RWPE1 (cell line): Measurements from ENCODE around the gene SDSL.

ENCODE experiments used
- CTCF ChIA-PET: fragments of 350-600 bp; sonication (Branson Sonifier 250); formaldehyde crosslinking; extraction: SDS; loops from one replicate; lab custom pipeline; 2021; lab: Yijun Ruan, JAX
- POLR2A ChIA-PET: fragments of 400-600 bp; formaldehyde crosslinking; extraction: SDS; loops from one replicate; lab custom pipeline; 2020; ENCODE audit warnings: antibody characterized with exemption; ENCODE audit not compliant: low non-redundant PET; lab: Yijun Ruan, JAX
- DNase-seq: peaks from one replicate; pipeline ENCODE4 v3.0.0; 2012; ENCODE audit warnings: low spot score
- H3K27ac ChIP-seq: fragments of 450-650 bp; 2 replicates; pipeline ENCODE4 v1.5.1; 2017
- TF ChIP-seq, protein P1 (sequence below): fragments of 450-650 bp; conservative IDR thresholded peaks from 2 replicates; pipeline ENCODE4 v1.5.1; 2017; ENCODE audit warnings: low read depth, mild to moderate bottlenecking

The SDSL gene

DNA sequence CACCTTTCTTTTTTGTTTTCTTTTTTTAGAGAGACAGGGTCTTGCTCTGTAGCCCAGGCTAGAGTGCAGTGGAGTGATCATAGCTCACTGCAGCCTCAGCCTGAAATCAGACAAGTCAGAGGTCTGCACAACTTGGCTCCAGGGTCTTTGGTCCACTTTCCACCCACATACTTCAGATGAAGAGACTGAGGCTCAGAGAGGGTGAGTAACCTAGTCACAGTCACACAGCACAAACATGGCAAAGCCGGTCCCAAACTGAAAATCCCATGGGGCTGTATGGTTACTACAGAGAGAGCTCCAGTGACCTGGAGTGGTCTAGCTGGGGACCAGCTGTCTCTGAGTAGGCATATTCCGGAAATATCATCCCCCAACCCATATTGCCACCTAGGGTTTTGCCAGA is 30.3 kb downstream of the SDSL start:
- CTCF ChIA-PET: interaction anchor here (0.6 to 0.7 kb wide), 2 partner anchors 70 to 360 kb away, joined by 3 to 8 read pairs; no protein-coding TSS in a partner anchor
- no peak for DNase-seq
- TF ChIP-seq, protein P1, sequence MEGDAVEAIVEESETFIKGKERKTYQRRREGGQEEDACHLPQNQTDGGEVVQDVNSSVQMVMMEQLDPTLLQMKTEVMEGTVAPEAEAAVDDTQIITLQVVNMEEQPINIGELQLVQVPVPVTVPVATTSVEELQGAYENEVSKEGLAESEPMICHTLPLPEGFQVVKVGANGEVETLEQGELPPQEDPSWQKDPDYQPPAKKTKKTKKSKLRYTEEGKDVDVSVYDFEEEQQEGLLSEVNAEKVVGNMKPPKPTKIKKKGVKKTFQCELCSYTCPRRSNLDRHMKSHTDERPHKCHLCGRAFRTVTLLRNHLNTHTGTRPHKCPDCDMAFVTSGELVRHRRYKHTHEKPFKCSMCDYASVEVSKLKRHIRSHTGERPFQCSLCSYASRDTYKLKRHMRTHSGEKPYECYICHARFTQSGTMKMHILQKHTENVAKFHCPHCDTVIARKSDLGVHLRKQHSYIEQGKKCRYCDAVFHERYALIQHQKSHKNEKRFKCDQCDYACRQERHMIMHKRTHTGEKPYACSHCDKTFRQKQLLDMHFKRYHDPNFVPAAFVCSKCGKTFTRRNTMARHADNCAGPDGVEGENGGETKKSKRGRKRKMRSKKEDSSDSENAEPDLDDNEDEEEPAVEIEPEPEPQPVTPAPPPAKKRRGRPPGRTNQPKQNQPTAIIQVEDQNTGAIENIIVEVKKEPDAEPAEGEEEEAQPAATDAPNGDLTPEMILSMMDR: no peak
- POLR2A ChIA-PET: no interaction called here
- H3K27ac ChIP-seq: no peak overlapping the region

- no peak overlapping the region for H3K27ac ChIP-seq
- POLR2A ChIA-PET: interaction anchor here (0.6 kb wide), 1 partner anchor 287 kb away, joined by 5 read pairs; no protein-coding TSS in a partner anchor
- TF ChIP-seq, protein P1: no peak
- DNase-seq: no peak
- CTCF ChIA-PET: interaction anchor here (0.6 to 1.4 kb wide), 3 partner anchors 9 to 488 kb away, joined by 3 to 5 read pairs (median 4); no protein-coding TSS in a partner anchor
These were observed 31.1 kb downstream of the SDSL start for GRCh38 chr12:113453330-113453729.

DNA sequence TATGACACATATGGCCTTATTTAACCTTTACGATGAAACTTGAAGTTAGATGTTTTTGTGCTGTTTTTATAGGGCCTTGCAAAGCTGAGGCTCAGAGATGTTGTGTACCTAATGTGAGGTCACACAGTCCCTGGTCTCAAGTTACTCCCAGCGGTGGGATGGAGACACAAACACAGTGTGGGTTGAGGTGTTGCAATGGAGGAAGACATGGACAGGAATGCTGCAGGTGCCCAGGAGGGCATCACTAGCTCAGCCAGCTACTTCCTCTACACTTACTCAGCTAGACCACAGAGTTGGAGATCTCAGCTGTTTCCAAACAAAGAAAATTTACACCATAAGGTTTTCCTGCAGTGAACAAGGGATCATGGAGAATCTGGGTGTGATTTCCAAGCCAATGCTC is 34.0 kb downstream of the SDSL start:
- ChIA-PET CTCF (no interaction called here), POLR2A (interaction anchor here (0.6 kb wide), 1 partner anchor 34 kb away, joined by 4 read pairs; the partner anchor contains the start of gene SDSL)
- DNase-seq: no peak
- H3K27ac ChIP-seq: no peak overlapping the region
- TF ChIP-seq, protein P1: no peak

GRCh38 chr12:113456761-113457160 is 34.6 kb downstream of the SDSL start:
- ChIA-PET POLR2A (interaction anchor here (0.6 kb wide), 1 partner anchor 35 kb away, joined by 4 read pairs; the partner anchor contains the start of gene SDSL), CTCF (no interaction called here)
- TF ChIP-seq, protein P1: no peak
- H3K27ac ChIP-seq: no peak overlapping the region
- no peak for DNase-seq

GRCh38 chr12:113457185-113457584 is 35.0 kb downstream of the SDSL start:
- H3K27ac ChIP-seq: no peak overlapping the region
- TF ChIP-seq, protein P1: no peak
- DNase-seq: no peak
- CTCF ChIA-PET: no interaction called here
- POLR2A ChIA-PET: no interaction called here

DNA sequence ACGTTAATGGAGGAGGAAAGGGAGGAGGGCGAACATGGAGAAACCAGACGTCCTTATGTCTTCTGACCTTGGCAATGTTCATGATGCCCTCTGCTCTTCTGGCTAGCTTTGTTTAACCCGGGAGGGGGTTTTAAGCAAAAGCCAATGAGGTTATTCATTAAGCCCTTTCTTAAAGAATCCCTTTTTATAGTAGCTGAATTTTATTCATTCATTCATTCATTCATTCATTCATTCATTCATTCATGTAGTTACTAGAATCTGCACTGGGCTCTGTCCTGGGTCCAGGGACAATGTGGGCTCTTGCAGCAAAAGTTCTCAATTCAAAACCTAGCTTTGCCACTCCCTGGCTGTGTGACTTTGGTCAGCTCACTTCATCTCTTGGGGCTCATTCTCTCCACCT is 35.5 kb downstream of the SDSL start:
- CTCF ChIA-PET: no interaction called here

More for the DNA sequence above, 35.5 kb downstream of the SDSL start:
- no peak for DNase-seq
- POLR2A ChIA-PET: no interaction called here
- TF ChIP-seq, protein P1: no peak
- H3K27ac ChIP-seq: no peak overlapping the region
